ENCODE measurements around the gene DNM2.
"Not testable (repeated sequence)": the region's sequence is repeated elsewhere in the genome, so short reads cannot be mapped to it uniquely, and the experiment has no call there.

The DNM2 gene

DNA sequence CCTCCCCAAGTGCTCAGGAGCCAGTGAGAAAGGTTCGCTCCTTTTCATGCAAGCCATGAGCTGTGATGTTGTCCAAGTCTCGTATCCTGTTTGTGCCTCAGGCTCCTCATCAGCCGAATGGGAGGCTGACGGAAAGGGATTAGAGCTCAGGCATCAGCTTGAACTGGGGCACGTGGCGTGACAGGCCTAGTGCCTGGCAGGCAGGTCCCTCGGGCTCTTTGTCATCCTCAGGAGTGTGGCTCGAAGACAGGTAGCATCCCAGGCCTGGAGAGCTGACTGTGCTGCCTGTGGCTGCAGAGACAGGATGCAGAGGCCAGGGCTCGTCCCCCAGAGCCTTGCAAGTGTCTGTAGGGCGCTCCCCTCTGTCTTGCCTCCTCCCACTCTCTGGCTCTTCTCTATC, 38.5 kb downstream of the DNM2 start:
- DNase-seq = no peak

DNA sequence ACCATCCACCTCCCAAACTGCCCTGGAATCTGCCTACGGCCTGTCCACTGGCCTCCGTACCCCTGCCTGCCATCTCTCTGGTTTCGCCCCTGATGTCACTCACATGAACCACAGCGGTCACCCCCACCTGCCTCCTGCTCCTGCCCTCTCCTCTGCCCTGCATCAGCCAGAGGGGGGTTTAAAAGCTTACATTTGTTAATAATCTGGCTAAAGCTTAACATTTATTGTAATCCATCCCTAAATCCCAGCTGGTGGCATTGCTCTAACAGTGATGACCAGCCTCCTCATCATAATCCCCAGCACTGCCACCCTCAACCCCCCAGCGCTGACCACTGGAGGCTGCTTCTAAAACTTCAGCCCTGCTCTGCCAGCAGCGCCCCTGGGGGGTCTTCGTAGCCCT, 38.9 kb downstream of the DNM2 start:
- DNase-seq = no peak

GRCh38 chr19:10758050-10758449, 40.2 kb downstream of the DNM2 start:
- not testable (repeated sequence) for DNase-seq

DNA sequence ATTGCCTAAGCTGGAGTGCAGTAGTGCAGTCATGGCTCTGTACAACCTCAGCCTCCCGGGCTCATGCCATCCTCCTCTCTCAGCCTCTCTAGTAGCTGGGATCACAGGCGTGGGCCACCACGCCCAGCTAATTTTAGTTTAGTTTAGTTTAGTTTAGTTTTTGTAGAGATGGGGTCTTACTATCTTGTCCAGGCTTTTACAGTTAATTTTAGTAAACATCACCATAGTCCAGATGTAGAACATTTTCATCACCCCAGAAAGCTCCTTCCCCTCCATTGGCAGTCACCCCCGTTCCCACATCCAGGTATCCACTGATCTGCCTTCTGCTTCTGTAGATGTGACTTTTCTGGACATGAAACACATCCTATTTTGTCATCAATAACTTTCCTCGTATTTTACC, 41.1 kb downstream of the DNM2 start:
- no peak for DNase-seq

- DNase-seq = no peak
Observed at GRCh38 chr19:10760273-10760944, 42.5 kb downstream of the DNM2 start.

DNA sequence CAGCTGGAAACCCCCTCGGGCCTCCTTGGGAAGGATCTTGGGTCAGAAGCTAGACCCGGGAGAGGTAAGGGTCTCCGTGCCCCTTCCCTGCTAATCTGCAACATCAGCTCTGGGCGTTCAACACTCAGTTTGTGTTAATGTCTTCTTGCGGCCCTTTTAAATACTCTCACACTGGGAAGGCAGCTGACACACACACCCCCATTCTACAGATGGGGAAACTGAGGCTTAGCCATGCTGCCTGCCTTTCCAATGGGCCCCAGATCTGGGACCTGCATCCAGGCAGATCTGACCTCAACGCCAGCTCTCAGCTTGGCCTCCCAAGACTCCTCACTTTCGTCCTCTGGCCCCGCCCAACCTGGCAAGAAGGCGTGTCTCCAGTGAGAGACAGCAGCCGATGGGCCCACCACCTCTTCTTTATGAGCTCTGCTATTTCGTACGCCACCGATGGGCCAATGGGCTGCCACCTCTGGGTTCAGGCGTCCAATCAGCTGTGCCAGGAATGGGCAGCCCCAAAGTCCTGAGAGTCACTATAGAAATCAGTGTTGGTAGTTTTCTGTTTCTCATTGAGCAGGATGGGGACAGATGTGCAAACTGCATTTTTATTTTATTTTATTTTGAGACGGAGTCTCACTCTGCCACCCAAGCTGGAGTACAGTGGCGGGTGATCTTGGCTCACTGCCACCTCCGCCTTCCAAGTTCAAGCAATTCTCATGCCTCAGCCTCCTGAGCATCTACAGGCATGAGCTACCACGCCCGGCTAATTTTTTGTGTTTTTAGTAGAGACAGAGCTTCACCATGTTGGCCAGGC, 43.8 kb downstream of the DNM2 start:
- DNase-seq = no peak

DNA sequence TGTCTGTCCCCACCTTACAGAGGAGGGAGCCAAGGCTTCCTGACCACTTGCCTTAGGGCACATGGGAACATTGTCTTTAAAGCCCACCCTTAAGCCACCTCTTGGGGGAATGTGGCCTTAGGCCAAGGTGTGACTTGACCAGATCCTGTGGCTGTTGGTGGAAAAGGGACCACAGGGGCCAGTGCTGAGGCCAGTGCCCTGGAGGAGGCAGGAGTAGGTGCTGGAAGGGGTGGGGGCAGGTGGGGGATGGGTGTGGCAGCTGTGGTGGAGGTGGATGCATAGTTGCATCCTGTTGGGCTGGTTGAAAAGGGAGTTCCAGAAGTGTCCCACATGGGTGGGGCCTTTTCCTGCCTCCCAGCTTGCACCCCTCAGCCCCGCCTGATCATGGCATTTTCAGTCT, 44.8 kb downstream of the DNM2 start:
- no peak for DNase-seq

DNA sequence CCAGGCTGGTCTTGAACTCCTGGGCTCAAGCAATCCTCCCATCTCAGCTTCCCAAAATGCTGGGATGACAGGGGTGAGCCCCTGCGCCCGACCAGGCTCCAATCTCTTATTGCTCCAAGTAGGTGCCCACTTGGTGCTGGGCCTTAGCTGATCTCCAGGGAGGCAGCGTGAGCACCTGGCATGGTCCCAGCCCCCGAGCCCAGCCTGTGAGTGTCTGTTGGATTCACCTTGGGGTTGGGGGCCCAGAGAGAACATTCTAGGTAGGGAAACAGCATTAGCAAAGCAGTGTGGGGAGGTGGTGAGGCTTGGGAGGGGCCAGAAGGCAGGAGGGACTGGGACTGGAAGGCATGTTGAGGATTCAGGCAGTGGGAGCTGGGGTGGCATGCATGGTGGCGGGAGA, 45.5 kb downstream of the DNM2 start:
- no peak for DNase-seq

DNA sequence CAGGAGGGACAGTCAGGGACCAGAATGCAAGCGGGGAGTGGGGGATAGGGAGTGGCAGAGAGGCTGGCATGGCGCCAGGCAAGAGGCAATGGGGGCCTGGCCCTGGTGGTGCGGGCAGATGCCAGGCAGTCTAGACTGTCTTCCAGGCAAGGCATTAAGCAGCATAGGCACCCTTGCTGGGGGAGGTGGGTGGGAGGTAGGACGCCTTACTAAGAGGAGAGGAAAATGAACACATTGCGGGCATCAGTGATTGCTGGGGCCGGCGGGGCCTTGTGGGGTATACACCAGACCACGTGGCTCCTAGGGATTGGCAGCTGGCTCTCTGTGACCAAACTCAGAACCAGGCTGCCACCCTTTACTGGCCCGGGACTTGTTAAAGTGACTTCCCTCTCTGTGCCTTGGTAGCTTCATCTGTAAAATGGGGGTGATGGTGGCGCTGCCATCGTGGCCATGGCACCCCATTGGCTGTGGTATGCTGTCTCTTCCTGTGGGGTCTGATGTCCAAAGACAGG, 46.0 kb downstream of the DNM2 start:
- DNase-seq = no peak

- DNase-seq = no peak
Observed at GRCh38 chr19:10764340-10764894, 46.5 kb downstream of the DNM2 start.

DNA sequence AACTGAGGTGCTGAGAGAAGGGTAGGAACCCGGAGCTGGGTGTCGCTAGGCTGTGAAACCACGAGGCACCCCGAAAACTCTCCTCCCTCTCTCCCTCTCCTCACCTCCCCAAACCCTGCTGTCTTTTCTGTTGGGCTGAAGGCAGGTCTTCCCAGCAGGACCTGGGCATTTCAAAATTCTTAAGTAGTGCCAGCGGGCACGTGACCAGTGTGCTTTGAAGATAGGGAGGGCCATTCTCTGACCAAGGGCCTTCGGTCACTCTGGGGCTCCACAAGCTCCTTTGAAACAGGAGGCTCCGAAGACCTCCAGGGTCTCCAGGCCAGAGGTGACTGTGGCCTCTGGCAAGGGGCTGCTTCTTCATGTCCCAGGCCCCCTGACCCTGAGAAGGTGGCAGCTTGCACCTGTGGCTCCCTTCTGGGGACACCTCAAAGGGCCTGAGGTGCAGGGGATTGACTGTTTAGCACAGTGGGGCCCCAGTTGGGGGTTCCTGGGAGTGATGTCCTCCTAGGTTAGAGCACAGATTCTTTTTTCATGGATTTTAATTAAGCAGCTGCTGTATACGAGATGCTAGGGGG, 48.3 kb downstream of the DNM2 start:
- no peak for DNase-seq

DNA sequence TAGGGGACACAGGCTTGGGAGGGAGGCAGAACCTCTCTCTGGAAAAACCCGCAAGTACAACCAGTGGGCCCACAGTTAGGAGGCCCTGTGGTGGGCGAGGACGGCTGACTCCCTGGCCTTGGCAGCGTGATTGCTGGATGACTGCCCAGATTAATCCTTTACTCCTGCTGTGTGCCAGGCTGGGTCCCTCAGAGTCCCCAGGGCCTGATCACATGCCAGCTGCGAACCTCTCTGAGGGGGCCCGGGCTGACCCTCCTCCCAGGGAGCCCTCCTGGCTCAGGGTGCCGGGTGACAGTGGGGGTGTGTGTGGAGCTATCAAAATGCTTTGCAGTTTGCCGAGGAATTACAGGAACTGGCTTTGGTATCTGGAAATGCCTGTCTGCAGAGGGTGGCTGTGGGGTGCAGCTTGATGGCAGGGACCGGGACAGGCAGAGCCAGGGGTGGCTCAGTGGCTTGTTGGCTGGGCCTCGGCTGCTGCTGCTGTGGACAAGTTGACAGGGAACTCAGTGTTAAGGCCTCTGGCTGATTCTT, 48.9 kb downstream of the DNM2 start:
- DNase-seq = no peak

- DNase-seq = no peak
Observed at GRCh38 chr19:10767726-10768125, 49.8 kb downstream of the DNM2 start.

DNA sequence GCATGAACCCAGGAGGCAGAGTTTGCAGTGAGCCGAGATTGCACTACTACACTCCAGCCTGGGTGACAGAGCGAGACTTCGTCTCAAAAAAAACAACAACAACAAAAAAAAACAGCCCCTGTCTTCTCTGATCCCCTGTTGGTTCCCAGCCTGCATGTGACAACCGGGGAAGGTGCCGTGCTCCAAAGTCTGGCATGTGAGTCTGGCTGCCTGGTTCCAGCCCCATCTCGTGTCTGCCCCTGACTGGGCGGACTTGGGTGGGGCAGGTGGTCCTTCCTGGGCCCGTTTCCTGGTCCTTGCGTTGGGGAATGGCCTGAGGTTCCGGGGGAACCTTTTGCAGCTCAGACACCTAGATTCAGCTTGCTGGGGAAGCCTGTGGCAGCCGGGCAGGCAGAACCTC, 50.5 kb downstream of the DNM2 start:
- no peak for DNase-seq

DNA sequence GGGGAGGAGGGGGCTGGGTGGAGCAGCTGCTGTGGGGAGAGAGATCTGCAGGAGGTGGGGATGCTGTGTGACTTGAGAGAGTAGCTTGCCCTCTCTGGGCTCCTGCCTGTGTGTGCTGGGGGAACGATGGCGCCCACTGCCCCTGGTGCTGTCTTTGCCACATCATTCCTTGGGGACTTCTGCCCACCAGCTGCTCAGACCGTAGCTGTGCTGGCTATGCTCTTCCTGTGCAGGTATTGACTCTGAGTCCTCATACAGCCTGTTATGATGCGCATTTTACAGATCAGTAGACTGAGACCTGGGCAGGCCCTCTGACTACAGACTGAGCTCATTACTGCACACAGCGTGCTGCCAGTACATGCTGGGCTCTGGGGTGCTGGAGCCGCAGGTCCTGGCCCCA, 51.1 kb downstream of the DNM2 start:
- DNase-seq = no peak

DNA sequence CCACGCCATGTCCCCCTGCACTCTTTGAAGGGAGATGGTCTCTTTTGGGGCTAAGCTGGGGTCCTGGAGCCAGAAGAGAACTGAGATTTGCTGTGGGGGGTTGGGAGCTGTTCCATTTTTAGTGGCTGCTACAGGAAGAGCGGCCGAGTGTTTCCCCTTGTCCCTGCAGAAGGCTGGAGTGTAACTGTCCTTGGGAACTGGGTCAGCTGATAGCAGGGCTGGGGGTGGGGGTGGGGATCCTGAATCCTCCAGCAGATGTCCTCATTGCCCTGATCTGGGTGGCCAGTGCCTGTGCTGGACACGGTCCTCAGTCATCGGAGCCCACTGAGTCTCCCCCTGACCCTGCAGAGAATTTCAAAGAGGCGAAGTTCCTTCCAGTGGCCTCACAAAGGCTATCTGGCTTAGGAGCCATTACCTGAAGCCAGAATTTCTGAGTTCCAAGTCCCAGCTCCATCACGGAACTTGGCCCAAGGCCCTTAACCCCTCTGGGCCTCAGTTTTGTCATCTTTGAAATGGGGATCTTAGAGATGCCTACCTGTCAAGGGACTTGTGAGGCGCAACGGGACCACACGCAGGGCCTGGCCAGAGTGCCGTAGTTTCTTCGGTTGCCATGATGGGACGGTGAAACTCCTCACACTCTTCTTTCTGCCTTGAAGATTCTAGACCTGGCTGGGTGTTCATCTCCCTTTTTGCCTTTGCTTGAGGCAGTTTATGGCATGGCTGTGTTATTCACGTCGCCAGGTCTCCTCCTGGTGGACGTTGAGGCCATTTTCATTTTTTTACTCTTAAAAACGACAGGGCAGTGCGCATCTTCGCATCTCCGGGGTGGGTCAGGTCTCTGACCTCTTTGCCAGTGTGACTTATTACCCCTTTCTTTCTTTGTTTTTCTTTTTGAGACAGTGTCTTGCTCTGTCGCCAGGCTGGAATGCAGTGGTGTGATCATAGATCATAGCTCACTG, 51.9 kb downstream of the DNM2 start:
- no peak for DNase-seq

DNA sequence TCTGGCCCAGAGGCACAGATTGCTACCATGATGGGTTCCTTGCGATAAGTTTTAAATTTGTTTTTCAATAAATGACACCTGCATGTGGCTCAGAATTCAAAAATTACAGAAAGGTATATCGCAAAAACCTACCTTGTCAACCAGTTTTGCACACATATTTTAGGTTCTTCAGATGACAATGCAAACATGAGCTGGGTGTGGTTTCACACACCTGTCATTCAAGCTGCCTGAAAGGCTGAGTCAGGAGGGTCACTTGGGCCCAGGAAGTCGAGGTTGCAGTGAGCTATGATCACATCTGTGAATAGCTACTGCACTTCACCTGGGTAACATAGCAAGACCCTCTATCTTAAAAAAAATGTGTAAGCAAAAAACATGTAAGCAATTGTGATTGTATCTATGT, 56.1 kb downstream of the DNM2 start:
- no peak for DNase-seq

GRCh38 chr19:10774893-10775292, 57.0 kb downstream of the DNM2 start:
- DNase-seq = no peak

- no peak for DNase-seq
Observed at GRCh38 chr19:10776900-10777650, 59.2 kb downstream of the DNM2 start.

DNA sequence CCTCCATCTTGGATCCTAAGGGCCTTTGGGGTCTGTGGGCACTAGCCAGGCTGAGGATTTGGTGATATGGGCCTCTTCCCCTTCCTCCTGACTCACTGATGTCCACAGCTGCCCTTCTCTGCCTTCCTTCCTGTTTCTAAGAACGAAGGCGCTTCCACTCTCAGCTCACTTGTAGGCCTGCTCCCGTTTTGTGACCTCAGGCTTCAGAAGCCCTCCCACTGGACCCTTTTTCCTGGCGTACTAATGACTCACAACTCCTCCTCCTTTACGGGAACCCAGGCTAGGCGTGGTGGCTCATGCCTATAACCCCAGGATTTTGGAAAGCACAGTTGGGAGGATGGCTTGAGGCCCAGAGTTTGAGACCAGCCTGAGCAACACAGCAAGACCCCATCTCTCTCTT, 62.5 kb downstream of the DNM2 start:
- no peak for DNase-seq

GRCh38 chr19:10782795-10783194, 64.9 kb downstream of the DNM2 start:
- no peak for DNase-seq

DNA sequence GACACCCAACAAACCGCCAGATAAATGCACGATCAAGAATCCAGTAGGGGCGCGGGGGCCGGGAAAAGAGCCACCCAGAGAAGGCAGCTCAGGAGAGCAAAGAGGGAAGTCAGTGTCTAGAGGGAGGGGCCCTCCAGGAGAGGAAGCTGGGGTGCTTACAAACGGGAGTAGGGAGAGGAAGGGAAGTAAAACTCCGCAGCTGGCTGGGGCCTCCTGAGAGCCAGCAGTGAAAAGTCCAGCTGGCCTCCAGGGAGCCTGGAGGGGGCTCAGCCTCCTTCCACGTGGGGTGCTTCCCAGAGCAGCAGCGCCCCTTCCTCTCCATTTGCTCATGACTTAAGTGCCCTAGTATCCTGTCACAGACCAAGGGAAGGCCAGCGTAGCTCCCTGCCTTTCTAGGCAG, 66.4 kb downstream of the DNM2 start:
- DNase-seq = no peak
